Body of pancreas (tissue), 4 donors: Measurements from ENCODE around the gene TLK2.
"Not testable (repeated sequence)": the region's sequence is repeated elsewhere in the genome, so short reads cannot be mapped to it uniquely, and the experiment has no call there.

Experiments used
- CTCF ChIP-seq, 7 experiments: fragments of 450-650 bp in 4 of 7; fragments of 200-600 bp in 3 of 7; sonication (generic) in 3 of 7; IDR thresholded peaks; one replicate each; pipeline ENCODE4 v1.5.1; 2016 to 2019; ENCODE audit warnings: antibody characterized with exemption in 7 of 7
- POLR2A ChIP-seq, 3 donors: fragments of 450-650 bp; IDR thresholded peaks; one replicate each; pipeline ENCODE4 v1.6.1; 2016; ENCODE audit warnings: antibody characterized with exemption in 3 of 3, mild to moderate bottlenecking in 2 of 3

- TF ChIP-seq POLR2A, CTCF (IDR thresholded peaks at IDR 0.05): not testable (repeated sequence)
Measured at GRCh38 chr17:62612289-62612688, 133.7 kb downstream of the TLK2 start.
